Thymus (tissue), 11 donors: ENCODE measurements around the gene FNIP2. TPM values are rescaled to one million over a fixed set of nuclear protein-coding genes. Genes with fewer than 3 reads are reported as not detected.

Experiments used
- DNase-seq, 9 donors: peaks; one replicate each; pipeline ENCODE4 v3.0.0-alpha.2; 2013; ENCODE audit warnings: low spot score in 9 of 9, low read depth in 6 of 9, missing footprints in 1 of 9
- H3K27ac ChIP-seq, 2 donors: one replicate each; pipeline ENCODE4 v1.5.1; 2013; ENCODE audit warnings: control low read depth in 1 of 2, low read depth in 1 of 2, low read length in 1 of 2, mild to moderate bottlenecking in 1 of 2, moderate library complexity in 1 of 2
- H3K27me3 ChIP-seq, 2 donors: one replicate each; pipeline ENCODE4 v1.5.1; 2013; ENCODE audit warnings: low read length in 1 of 2; ENCODE audit not compliant: control insufficient read depth in 2 of 2, insufficient read depth in 1 of 2
- H3K36me3 ChIP-seq, 2 donors: one replicate each; pipeline ENCODE4 v1.5.1; 2013; ENCODE audit warnings: low read length in 1 of 2, mild to moderate bottlenecking in 1 of 2, moderate library complexity in 1 of 2; ENCODE audit not compliant: control insufficient read depth in 2 of 2, insufficient read depth in 2 of 2
- H3K4me1 ChIP-seq, 2 donors: one replicate each; pipeline ENCODE4 v1.5.1; 2013; ENCODE audit warnings: low read length in 2 of 2; ENCODE audit not compliant: control insufficient read depth in 2 of 2, insufficient read depth in 2 of 2
- H3K4me3 ChIP-seq, 2 donors: one replicate each; pipeline ENCODE4 v1.5.1; 2013; ENCODE audit warnings: low read length in 2 of 2, control low read depth in 1 of 2, mild to moderate bottlenecking in 1 of 2
- H3K9me3 ChIP-seq, 2 donors: one replicate each; pipeline ENCODE4 v1.5.1; 2013; ENCODE audit warnings: low read length in 1 of 2, mild to moderate bottlenecking in 1 of 2; ENCODE audit not compliant: control insufficient read depth in 2 of 2, insufficient read depth in 1 of 2
- WGBS: extraction: QIAGEN DNeasy Blood & Tissue Kit; methylation state at CpG from one replicate; pipeline ENCODE4 v1.1.7; 2013; 5-methylcytosine and 5-hydroxymethylcytosine counted together
- polyA plus RNA-seq: library from polyadenylated mRNA; stranded (reverse); fragments of 200-250 nt; gene quantifications from one replicate; pipeline ENCODE4 v1.2.3, GENCODE V29; 2013
- total RNA-seq: library from RNA; stranded (reverse); fragments of 120-200 nt; gene quantifications from one replicate; pipeline ENCODE4 v1.2.4, GENCODE V29; 2013
- donor health status: healthy.

The FNIP2 gene
- total and polyA plus RNA-seq, 2 donors = 11.8 to 12.6 TPM

- no peak for DNase-seq
- H3K9me3 ChIP-seq = no peaks in the 10 kb centered on the region
- H3K27ac ChIP-seq = peak overlapping the region in 1 of 2 donors; percentile 13
- H3K27me3 ChIP-seq = no peaks in the 10 kb centered on the region
- H3K4me1 ChIP-seq = peaks cover 0 to 7% of the 10 kb centered on the region in 2 donors
- no peak overlapping the region for H3K4me3 ChIP-seq
- 94% methylated on average over 4 of the region's 4 CpGs for WGBS
- H3K36me3 ChIP-seq = no peaks in the 10 kb centered on the region
These were observed 13.9 kb downstream of the FNIP2 start for GRCh38 chr4:158782551-158783360.

- H3K36me3 ChIP-seq = no peaks in the 10 kb centered on the region
- H3K4me3 ChIP-seq = no peak overlapping the region
- H3K27me3 ChIP-seq = no peaks in the 10 kb centered on the region
- no peak overlapping the region for H3K27ac ChIP-seq
- no peaks in the 10 kb centered on the region for H3K9me3 ChIP-seq
- WGBS = 17% methylated on average over 2 of the region's 2 CpGs
- DNase-seq = no peak
- H3K4me1 ChIP-seq = peaks cover 0 to 10% of the 10 kb centered on the region in 2 donors
These were observed 15.0 kb downstream of the FNIP2 start for GRCh38 chr4:158783785-158784184.

GRCh38 chr4:158785718-158786117, 16.9 kb downstream of the FNIP2 start:
- no peaks in the 10 kb centered on the region for H3K27me3 ChIP-seq
- peaks cover 0 to 10% of the 10 kb centered on the region in 2 donors for H3K4me1 ChIP-seq
- H3K27ac ChIP-seq = no peak overlapping the region
- whole genome bisulfite sequencing = 86% methylated on average over 1 of the region's 1 CpG
- no peak for DNase-seq
- H3K9me3 ChIP-seq = no peaks in the 10 kb centered on the region
- no peak overlapping the region for H3K4me3 ChIP-seq
- no peaks in the 10 kb centered on the region for H3K36me3 ChIP-seq

GRCh38 chr4:158786121-158786601, 17.3 kb downstream of the FNIP2 start:
- Histone ChIP-seq H3K9me3 (no peaks in the 10 kb centered on the region), H3K27ac (peak overlapping the region in 1 of 2 donors; percentile 1), H3K4me1 (peaks cover 0 to 10% of the 10 kb centered on the region in 2 donors), H3K36me3 (no peaks in the 10 kb centered on the region), H3K4me3 (no peak overlapping the region), H3K27me3 (no peaks in the 10 kb centered on the region)
- DNase-seq = no peak
- WGBS = 56% methylated on average over 4 of the region's 4 CpGs

GRCh38 chr4:158786955-158787354, 18.1 kb downstream of the FNIP2 start:
- Histone ChIP-seq H3K27me3 (no peaks in the 10 kb centered on the region), H3K27ac (peak overlapping the region in 1 of 2 donors; percentile 2), H3K9me3 (no peaks in the 10 kb centered on the region), H3K36me3 (no peaks in the 10 kb centered on the region), H3K4me3 (no peak overlapping the region), H3K4me1 (peaks cover 0 to 10% of the 10 kb centered on the region in 2 donors)
- DNase-seq = no peak

GRCh38 chr4:158787709-158788475, 19.1 kb downstream of the FNIP2 start:
- H3K4me1 ChIP-seq = peaks cover 0 to 6% of the 10 kb centered on the region in 2 donors
- no peak for DNase-seq
- H3K27ac ChIP-seq = peak overlapping the region in 1 of 2 donors; percentile 44
- H3K4me3 ChIP-seq = no peak overlapping the region
- no peaks in the 10 kb centered on the region for H3K36me3 ChIP-seq
- 98% methylated on average over 15 of the region's 15 CpGs for WGBS
- H3K9me3 ChIP-seq = no peaks in the 10 kb centered on the region
- no peaks in the 10 kb centered on the region for H3K27me3 ChIP-seq

GRCh38 chr4:158788516-158788915, 19.7 kb downstream of the FNIP2 start:
- WGBS = 95% methylated on average over 1 of the region's 1 CpG
- no peak overlapping the region for H3K4me3 ChIP-seq
- H3K27ac ChIP-seq = no peak overlapping the region
- no peak for DNase-seq
- no peaks in the 10 kb centered on the region for H3K36me3 ChIP-seq
- peaks cover 0 to 4% of the 10 kb centered on the region in 2 donors for H3K4me1 ChIP-seq
- H3K27me3 ChIP-seq = no peaks in the 10 kb centered on the region
- H3K9me3 ChIP-seq = no peaks in the 10 kb centered on the region

GRCh38 chr4:158789853-158790252, 21.0 kb downstream of the FNIP2 start:
- H3K27me3 ChIP-seq = no peaks in the 10 kb centered on the region
- H3K27ac ChIP-seq = no peak overlapping the region
- WGBS = 98% methylated on average over 8 of the region's 8 CpGs
- H3K36me3 ChIP-seq = no peaks in the 10 kb centered on the region
- H3K4me1 ChIP-seq = peaks cover 0 to 2% of the 10 kb centered on the region in 2 donors
- H3K4me3 ChIP-seq = no peak overlapping the region
- DNase-seq = no peak
- H3K9me3 ChIP-seq = no peaks in the 10 kb centered on the region

GRCh38 chr4:158793021-158793420, 24.2 kb downstream of the FNIP2 start:
- Histone ChIP-seq H3K36me3 (no peaks in the 10 kb centered on the region), H3K4me1 (peaks cover 0 to 1% of the 10 kb centered on the region in 2 donors), H3K27ac (no peak overlapping the region), H3K9me3 (no peaks in the 10 kb centered on the region), H3K4me3 (no peak overlapping the region), H3K27me3 (no peaks in the 10 kb centered on the region)
- WGBS = 89% methylated on average over 1 of the region's 1 CpG
- no peak for DNase-seq
